ENCODE results near the gene ARNT2.

DNA sequence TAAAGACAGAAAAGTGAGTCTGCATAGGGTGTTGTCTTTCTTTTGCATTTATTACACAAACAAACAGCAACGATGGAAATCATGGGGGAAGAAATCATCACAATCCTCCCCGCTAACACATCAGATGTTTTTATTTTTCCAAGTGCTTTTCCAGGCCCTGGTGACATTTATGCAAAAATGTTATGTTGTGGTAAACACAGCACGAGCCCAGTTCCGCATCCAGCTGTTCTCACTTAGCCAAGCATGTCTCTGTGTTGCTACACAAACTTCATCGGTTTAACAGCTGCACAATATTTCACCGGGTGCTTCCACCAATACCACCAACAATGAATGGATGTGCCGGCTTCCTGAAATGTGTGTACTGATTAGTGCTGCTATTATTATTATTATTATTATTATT is 237.2 kb downstream of the ARNT2 start:
- TF ChIP-seq, protein P1, sequence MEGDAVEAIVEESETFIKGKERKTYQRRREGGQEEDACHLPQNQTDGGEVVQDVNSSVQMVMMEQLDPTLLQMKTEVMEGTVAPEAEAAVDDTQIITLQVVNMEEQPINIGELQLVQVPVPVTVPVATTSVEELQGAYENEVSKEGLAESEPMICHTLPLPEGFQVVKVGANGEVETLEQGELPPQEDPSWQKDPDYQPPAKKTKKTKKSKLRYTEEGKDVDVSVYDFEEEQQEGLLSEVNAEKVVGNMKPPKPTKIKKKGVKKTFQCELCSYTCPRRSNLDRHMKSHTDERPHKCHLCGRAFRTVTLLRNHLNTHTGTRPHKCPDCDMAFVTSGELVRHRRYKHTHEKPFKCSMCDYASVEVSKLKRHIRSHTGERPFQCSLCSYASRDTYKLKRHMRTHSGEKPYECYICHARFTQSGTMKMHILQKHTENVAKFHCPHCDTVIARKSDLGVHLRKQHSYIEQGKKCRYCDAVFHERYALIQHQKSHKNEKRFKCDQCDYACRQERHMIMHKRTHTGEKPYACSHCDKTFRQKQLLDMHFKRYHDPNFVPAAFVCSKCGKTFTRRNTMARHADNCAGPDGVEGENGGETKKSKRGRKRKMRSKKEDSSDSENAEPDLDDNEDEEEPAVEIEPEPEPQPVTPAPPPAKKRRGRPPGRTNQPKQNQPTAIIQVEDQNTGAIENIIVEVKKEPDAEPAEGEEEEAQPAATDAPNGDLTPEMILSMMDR (IDR thresholded peaks at IDR 0.05), result no peak
- no peak for TF ChIP-seq POLR2A (IDR thresholded peaks at IDR 0.05)
- no peak for TF ChIP-seq POLR2AphosphoS5 (IDR thresholded peaks at IDR 0.05; ENCODE audit: insufficient read depth in 1 of 2, low read depth in 1 of 2)

All from vagina (tissue), 2 donors.